ENCODE results near the gene RBM47. TPM values are rescaled to one million over a fixed set of nuclear protein-coding genes. Genes with fewer than 3 reads are reported as not detected.

RBM47 gene
- total and polyA plus RNA-seq, 10 of the 15 experiments (the other 5 are each of a cell fraction or from before 2014, with no cell fraction given), result 7.9 to 45.0 (median 28.7) TPM

- Histone ChIP-seq H2AFZ (ENCODE audit: control insufficient read depth, low read depth, low read length) (no peak overlapping the region), H3K27me3 (replicated peaks in 1 of 2; ENCODE audit: control insufficient read depth in 2 of 2, insufficient read depth in 2 of 2, low read length in 1 of 2) (no peaks in the 10 kb centered on the region), H3K27ac (ENCODE audit: control insufficient read depth, insufficient read depth) (no peak overlapping the region), H3K4me1 (ENCODE audit: control insufficient read depth, insufficient read depth, low read length) (0 out of 2 replicates have a peak, but pooled peaks cover 7% of the 10 kb centered on the region), H3K79me2 (ENCODE audit: control insufficient read depth, insufficient read depth, low read length) (peaks cover 63% of the 10 kb centered on the region), H3K9ac (ENCODE audit: control insufficient read depth, insufficient read depth, low read length) (no peak overlapping the region), H3K4me3 (no peak overlapping the region), H3K9me3 (replicated peaks; ENCODE audit: control insufficient read depth, insufficient read depth, low read length) (peaks cover 2% of the 10 kb centered on the region; the same call in 1 of the 3 replicates), H3K4me2 (ENCODE audit: control insufficient read depth, insufficient read depth) (no peak overlapping the region), H3K36me3 (ENCODE audit: control insufficient read depth in 2 of 2, insufficient read depth in 2 of 2, low read length in 1 of 2) (peaks cover 1 to 11% of the 10 kb centered on the region in 2 experiments; a peak in 3 of 4 replicates), H4K20me1 (ENCODE audit: control insufficient read depth, insufficient read depth) (no peaks in the 10 kb centered on the region)
- ChIA-PET POLR2A (interaction anchor here (0.7 kb wide), 1 partner anchor 698 kb away, joined by 3 read pairs; no protein-coding TSS in a partner anchor), RAD21 (ENCODE audit: unreplicated experiment) (no interaction called here), CTCF (interaction anchor here (1.3 to 1.4 kb wide), 2 partner anchors 10 to 117 kb away, joined by 4 to 6 read pairs; no protein-coding TSS in a partner anchor), SMC1A (ENCODE audit: uncharacterized antibody, unreplicated experiment) (interaction anchor here (0.5 to 1.7 kb wide), 4 partner anchors 19 to 56 kb away, joined by 3 to 5 read pairs (median 4); no protein-coding TSS in a partner anchor)
- in situ Hi-C loops (cut with MboI) (no loop called here), intact Hi-C loops (cut with micrococcal nuclease; ENCODE audit: unreplicated experiment) (no loop called here)
- 88% methylated on average over 7 of the region's 7 CpGs for WGBS (ENCODE audit: insufficient coverage, insufficient replicate concordance, low lambda C conversion rate, missing lambda C conversion rate)
- FAIRE-seq (no peak), ATAC-seq (no peak), DNase-seq (ENCODE audit: low read depth, low spot score) (no peak)
- no TSS peak for BruUV-seq (replicated peaks)
- TF ChIP-seq NR2C1 (IDR thresholded peaks at IDR 0.05) (no peak), ESRRA (IDR thresholded peaks at IDR 0.05; ENCODE audit: low read length) (no peak), RUNX3 (IDR thresholded peaks at IDR 0.05; ENCODE audit: low read length) (peak; percentile 6; the same call in 1 of the 2 replicates), ZZZ3 (IDR thresholded peaks at IDR 0.05; ENCODE audit: control insufficient read depth, insufficient read length, low read depth) (no peak)
These were observed 28.0 kb downstream of the RBM47 start for GRCh38 chr4:40601641-40602040.

- Histone ChIP-seq H3K79me2 (ENCODE audit: control insufficient read depth, insufficient read depth, low read length) (peaks cover 60% of the 10 kb centered on the region), H3K36me3 (ENCODE audit: control insufficient read depth in 2 of 2, insufficient read depth in 2 of 2, low read length in 1 of 2) (peaks cover 4 to 6% of the 10 kb centered on the region in 2 experiments), H3K27me3 (replicated peaks in 1 of 2; ENCODE audit: control insufficient read depth in 2 of 2, insufficient read depth in 2 of 2, low read length in 1 of 2) (no peaks in the 10 kb centered on the region), H3K4me1 (ENCODE audit: control insufficient read depth, insufficient read depth, low read length) (0 out of 2 replicates have a peak, but pooled peaks cover 7% of the 10 kb centered on the region), H3K4me3 (no peak overlapping the region), H2AFZ (ENCODE audit: control insufficient read depth, low read depth, low read length) (no peak overlapping the region), H3K27ac (ENCODE audit: control insufficient read depth, insufficient read depth) (no peak overlapping the region), H3K9me3 (replicated peaks; ENCODE audit: control insufficient read depth, insufficient read depth, low read length) (peaks cover 2% of the 10 kb centered on the region; the same call in 1 of the 3 replicates), H3K9ac (ENCODE audit: control insufficient read depth, insufficient read depth, low read length) (no peak overlapping the region), H3K4me2 (ENCODE audit: control insufficient read depth, insufficient read depth) (no peak overlapping the region), H4K20me1 (ENCODE audit: control insufficient read depth, insufficient read depth) (no peaks in the 10 kb centered on the region)
- CTCF ChIA-PET, result interaction anchor here (1.4 kb wide), 1 partner anchor 10 kb away, joined by 4 read pairs; no protein-coding TSS in a partner anchor
- TF ChIP-seq ZZZ3 (IDR thresholded peaks at IDR 0.05; ENCODE audit: control insufficient read depth, insufficient read length, low read depth) (no peak), ZNF622 (IDR thresholded peaks at IDR 0.05) (no peak), NFYA (IDR thresholded peaks at IDR 0.05; ENCODE audit: borderline replicate concordance, low read depth, low read length) (no peak), DPF2 (IDR thresholded peaks at IDR 0.05) (no peak), MAX (IDR thresholded peaks at IDR 0.05; ENCODE audit: low read depth, low read length) (no peak), FOXM1 (IDR thresholded peaks at IDR 0.05; ENCODE audit: low read depth, low read length) (no peak), MTA2 (IDR thresholded peaks at IDR 0.05; ENCODE audit: low read depth) (no peak), YBX1 (IDR thresholded peaks at IDR 0.05) (no peak), BCL11A (IDR thresholded peaks at IDR 0.05; ENCODE audit: low read depth, low read length) (no peak), PAX5 (IDR thresholded peaks at IDR 0.05; ENCODE audit: borderline replicate concordance, low read depth, low read length) (no peak), NFIC (IDR thresholded peaks at IDR 0.05; ENCODE audit: low read depth, low read length) (no peak), TARDBP (IDR thresholded peaks at IDR 0.05; ENCODE audit: borderline replicate concordance) (no peak)
- in situ Hi-C loops (cut with MboI) (no loop called here), intact Hi-C loops (cut with micrococcal nuclease; ENCODE audit: unreplicated experiment) (no loop called here)
- SMC1A ChIA-PET (ENCODE audit: uncharacterized antibody, unreplicated experiment), result interaction anchor here (0.7 kb wide), 1 partner anchor 55 kb away, joined by 3 read pairs; no protein-coding TSS in a partner anchor
- ATAC-seq, result no peak
- DNase-seq (ENCODE audit: low read depth, low spot score), result no peak
- POLR2A ChIA-PET, result interaction anchor here (0.6 to 0.7 kb wide), 2 partner anchors 83 to 131 kb away, joined by 3 to 5 read pairs; no protein-coding TSS in a partner anchor
- RAD21 ChIA-PET (ENCODE audit: unreplicated experiment), result no interaction called here
- no peak for FAIRE-seq
- no TSS peak for BruUV-seq (replicated peaks)
- 99% methylated on average over 9 of the region's 10 CpGs for WGBS (ENCODE audit: insufficient coverage, insufficient replicate concordance, low lambda C conversion rate, missing lambda C conversion rate)
These were observed 28.8 kb downstream of the RBM47 start for GRCh38 chr4:40600850-40601249.

Measured in GM12878 (cell line).